K562 (cell line): ENCODE results near the gene POFUT2. TPM values are rescaled to one million over a fixed set of nuclear protein-coding genes. Genes with fewer than 3 reads are reported as not detected.

ENCODE experiments used
- ATAC-seq: fragments of 200-7000 bp; cut with Tn5 transposase; 3 replicates; pipeline ENCODE4 v1.9.1; 2020; ENCODE audit warnings: moderate library complexity
- BruUV-seq: library from RNA; stranded (reverse); fragments of 400-500 nt; replicated peaks from 2 replicates; lab custom pipeline; 2021; lab: Mats Ljungman, UMichigan
- CTCF ChIA-PET: fragments of 300-600 bp; formaldehyde crosslinking; extraction: SDS; loops from one replicate; lab custom pipeline; 2021; ENCODE audit warnings: low intra/inter-chr PET ratio; lab: Yijun Ruan, JAX
- POLR2A ChIA-PET: fragments of 300-600, 350-650 bp; sonication (Branson Sonifier 250); formaldehyde crosslinking; extraction: SDS; loops from one replicate; lab custom pipeline; 2021; ENCODE audit warnings: antibody characterized with exemption, inconsistent platforms; lab: Yijun Ruan, JAX
- DNase-seq, 4 experiments: peaks; one replicate each; pipeline versions ENCODE4 v3.0.0 to v3.0.0-alpha.2; 2011 to 2018; ENCODE audit warnings: low spot score in 3 of 4, mixed read lengths in 3 of 4; ENCODE audit errors: extremely low read depth in 1 of 4
- FAIRE-seq: peaks from 2 replicates; lab custom pipeline; 2011; peaks lifted over from hg19 to GRCh38; lab: Jason Lieb, UNC
- H2AFZ ChIP-seq: 2 replicates; pipeline ENCODE4 v1.6.0; 2011; ENCODE audit warnings: low read depth, low read length, control low read depth, inconsistent platforms
- H3K27ac ChIP-seq: fragments of 200-600 bp; 3 replicates; pipeline ENCODE4 v1.8.0; 2011; ENCODE audit warnings: low read depth, mild to moderate bottlenecking, control low read depth, inconsistent platforms, low read length, moderate library complexity, mixed read lengths; ENCODE audit errors: extremely low read depth
- H3K27me3 ChIP-seq, 2 experiments: fragments of 300-600 bp in 1 of 2; 2 replicates in 1 of 2; 3 replicates in 1 of 2; pipeline versions ENCODE4 v1.6.0 to v1.8.0; 2011; ENCODE audit warnings: inconsistent platforms in 2 of 2, low read length in 2 of 2, mild to moderate bottlenecking in 1 of 2, mixed read lengths in 1 of 2, moderate library complexity in 1 of 2; ENCODE audit not compliant: control insufficient read depth in 2 of 2, insufficient read depth in 2 of 2
- H3K36me3 ChIP-seq: fragments of 300-600 bp; 3 replicates; pipeline ENCODE4 v1.8.0; 2011; ENCODE audit warnings: mild to moderate bottlenecking, low read length, inconsistent platforms; ENCODE audit not compliant: control insufficient read depth, insufficient read depth
- H3K4me1 ChIP-seq, 2 experiments: fragments of 200-600 bp in 1 of 2; replicated peaks in 1 of 2; 2 replicates in 1 of 2; 3 replicates in 1 of 2; pipeline versions ENCODE4 v1.5.1 to v1.8.0; 2011; ENCODE audit warnings: inconsistent platforms in 2 of 2, low read length in 2 of 2, mild to moderate bottlenecking in 1 of 2, mixed read lengths in 1 of 2, moderate library complexity in 1 of 2; ENCODE audit not compliant: control insufficient read depth in 2 of 2, insufficient read depth in 2 of 2
- H3K4me2 ChIP-seq: 2 replicates; pipeline ENCODE4 v1.6.1; 2011; ENCODE audit warnings: low read length, control low read depth, inconsistent platforms, mixed read lengths; ENCODE audit not compliant: insufficient read depth
- H3K4me3 ChIP-seq: fragments of 200-600 bp; sonication (generic), shearing (Covaris generic); 2 replicates; pipeline ENCODE4 v1.5.1; 2016; ENCODE audit warnings: control low read depth, inconsistent platforms
- H3K79me2 ChIP-seq: fragments of 200-600 bp; 3 replicates; pipeline ENCODE4 v1.8.0; 2011; ENCODE audit warnings: low read length, inconsistent platforms; ENCODE audit not compliant: control insufficient read depth, insufficient read depth
- H3K9ac ChIP-seq, 2 experiments: 2 replicates each; pipeline versions ENCODE4 v1.6.0 to v1.6.1; 2011; ENCODE audit warnings: low read depth in 2 of 2, low read length in 2 of 2, control low read depth in 1 of 2, inconsistent platforms in 1 of 2, mild to moderate bottlenecking in 1 of 2, mixed read lengths in 1 of 2; ENCODE audit not compliant: insufficient read depth in 1 of 2
- H3K9me1 ChIP-seq: one replicate; pipeline ENCODE4 v1.6.0; 2011; ENCODE audit warnings: inconsistent platforms, mild to moderate bottlenecking, low read length, moderate library complexity; ENCODE audit not compliant: control insufficient read depth, insufficient read depth
- H3K9me3 ChIP-seq: replicated peaks from 2 replicates; pipeline ENCODE4 v1.5.1; 2011; ENCODE audit warnings: low read depth, low read length, inconsistent platforms; ENCODE audit not compliant: control insufficient read depth, insufficient read depth
- H4K20me1 ChIP-seq: replicated peaks from 2 replicates; pipeline ENCODE4 v1.6.1; 2011; ENCODE audit warnings: low read length, inconsistent platforms, mixed read lengths; ENCODE audit not compliant: control insufficient read depth, insufficient read depth
- ELK1 ChIP-seq: sonication (generic); formaldehyde crosslinking; IDR thresholded peaks from 2 replicates; pipeline ENCODE4 v1.8.1; 2022; ENCODE audit warnings: missing genetic modification reagents
- FIP1L1 ChIP-seq: fragments of 200-400 bp; formaldehyde crosslinking; IDR thresholded peaks from 2 replicates; pipeline ENCODE4 v1.6.1; 2018; ENCODE audit warnings: mild to moderate bottlenecking, low read depth, low read length; ENCODE audit not compliant: poor library complexity, severe bottlenecking
- HEY1 ChIP-seq: fragments of 250-450 bp; sonication (Bioruptor Pico); IDR thresholded peaks from 2 replicates; pipeline ENCODE4 v1.5.0; 2020; ENCODE audit warnings: mild to moderate bottlenecking, moderate library complexity, borderline replicate concordance
- MEF2A ChIP-seq: IDR thresholded peaks from 2 replicates; pipeline ENCODE4 v1.6.1; 2011; ENCODE audit warnings: low read depth, mild to moderate bottlenecking, low read length, moderate library complexity; ENCODE audit not compliant: control insufficient read depth
- MITF ChIP-seq: IDR thresholded peaks from 2 replicates; pipeline ENCODE4 v1.6.1; 2014; ENCODE audit warnings: antibody characterized with exemption
- TSC22D4 ChIP-seq: fragments of 450-650 bp; IDR thresholded peaks from 2 replicates; pipeline ENCODE4 v1.6.1; 2016; ENCODE audit warnings: missing genetic modification characterization, missing biosample characterization, control low read depth
- ZNF134 ChIP-seq: fragments of 250-450 bp; sonication (Bioruptor Pico); conservative IDR thresholded peaks from 2 replicates; pipeline ENCODE4 v1.4.0; 2020
- ZNF644 ChIP-seq: fragments of 200-800 bp; sonication (Bioruptor generic); IDR thresholded peaks from 2 replicates; pipeline ENCODE4 v1.6.1; 2016; ENCODE audit warnings: low read depth, missing genetic modification characterization, missing compliant biosample characterization
- ZNF830 ChIP-seq: fragments of 250-450 bp; sonication (Bioruptor Pico); IDR thresholded peaks from 2 replicates; pipeline ENCODE4 v1.5.0; 2021; ENCODE audit warnings: mild to moderate bottlenecking
- WGBS: fragments of 100-300 bp; shearing (Covaris generic); methylation state at CpG from one replicate; pipeline ENCODE4 v1.1.6; 2016; ENCODE audit warnings: low coverage, mixed read lengths; ENCODE audit not compliant: insufficient coverage; ENCODE audit errors: missing lambda C conversion rate; 5-methylcytosine and 5-hydroxymethylcytosine counted together
- in situ Hi-C: fragments of 300-500 bp; cut with MboI; formaldehyde crosslinking; loops from 4 replicates; pipeline ENCODE4 v1.15.0; 2018; ENCODE audit warnings: inconsistent platforms, mixed read lengths
- intact Hi-C: fragments of 100-400 bp; cut with micrococcal nuclease; formaldehyde crosslinking; loops from 2 replicates; pipeline ENCODE4 v1.14.2; 2022
- polyA plus RNA-seq, 8 experiments: library from polyadenylated mRNA; depleted of rRNA in 4 of 8; stranded (reverse) in 5 of 8; unstranded in 3 of 8; fragments of >200 nt; fragmentation: Nextera tagmentation in 2 of 8; fragmentation: Illumina TruSeq in 1 of 8; extraction: Ambion mirVana in 2 of 8; extraction: Trizol in 1 of 8; gene quantifications; 2 replicates each; pipeline versions ENCODE4 v1.2.1 to v1.2.3, GENCODE V29; 2011 to 2014; ENCODE audit warnings: inconsistent platforms in 1 of 8, missing spikeins in 1 of 8
- total RNA-seq, 7 experiments: library from RNA; depleted of rRNA in 6 of 7; stranded (reverse); fragments of >200 nt in 6 of 7; fragmentation: Illumina TruSeq in 2 of 7; extraction: Trizol in 2 of 7; gene quantifications; 2 replicates each; pipeline versions ENCODE4 v1.2.1 to v1.2.3, GENCODE V29; 2011 to 2021; ENCODE audit warnings: low replicate concordance in 1 of 7
- TF ChIP-seq, protein P1 (sequence below): fragments of 250-450 bp; sonication (Bioruptor Pico); IDR thresholded peaks from 2 replicates; pipeline ENCODE4 v1.8.0; 2022; ENCODE audit warnings: moderate library complexity, mild to moderate bottlenecking, inconsistent platforms

POFUT2 gene
- total and polyA plus RNA-seq, 9 of the 15 experiments (the other 6 are each of a cell fraction or from before 2014, with no cell fraction given), result 1.1 to 24.2 (median 11.0) TPM

- CTCF ChIA-PET, result no interaction called here
- Histone ChIP-seq H4K20me1 (peaks cover 10% of the 10 kb centered on the region; the same call in 1 of the 2 replicates), H3K4me2 (no peak overlapping the region), H3K9ac (no peak overlapping the region), H2AFZ (no peak overlapping the region), H3K4me1 (peaks cover 0 to 12% of the 10 kb centered on the region in 2 experiments; a peak in 2 of 5 replicates), H3K27me3 (peaks cover 17 to 20% of the 10 kb centered on the region in 2 experiments; a peak in 4 of 5 replicates), H3K9me1 (no peaks in the 10 kb centered on the region), H3K9me3 (no peaks in the 10 kb centered on the region), H3K27ac (no peak overlapping the region), H3K36me3 (peaks cover 35% of the 10 kb centered on the region; the same call in 2 of the 3 replicates), H3K4me3 (no peak overlapping the region), H3K79me2 (no peaks in the 10 kb centered on the region)
- TF ChIP-seq MITF, result no peak
- DNase-seq (no peak), ATAC-seq (peak; percentile 66), FAIRE-seq (no peak)
- BruUV-seq, result no TSS peak
- POLR2A ChIA-PET, result interaction anchor here (0.5 to 1.3 kb wide), 7 partner anchors 9 to 314 kb away, joined by 3 to 6 read pairs (median 3); no protein-coding TSS in a partner anchor
- in situ Hi-C loops (no loop called here), intact Hi-C loops (no loop called here)
- WGBS, result 67% methylated on average over 11 of the region's 11 CpGs
These were observed 25.1 kb downstream of the POFUT2 start for GRCh38 chr21:45262616-45263015.

- peaks cover 31% of the 10 kb centered on the region; the same call in 2 of the 3 replicates for H3K36me3 ChIP-seq
- FAIRE-seq, result no peak
- CTCF ChIA-PET, result no interaction called here
- no peak overlapping the region for H3K4me3 ChIP-seq
- in situ Hi-C loops, result no loop called here
- no peak overlapping the region for H3K9ac ChIP-seq
- H3K27me3 ChIP-seq, result peaks cover 17 to 25% of the 10 kb centered on the region in 2 experiments; a peak in 4 of 5 replicates
- TF ChIP-seq ZNF134, result no peak
- no peak for TF ChIP-seq MEF2A
- no peak for TF ChIP-seq TSC22D4 (tag)
- no peak for TF ChIP-seq ZNF644 (tag)
- no peak for TF ChIP-seq FIP1L1
- TF ChIP-seq, protein P1, sequence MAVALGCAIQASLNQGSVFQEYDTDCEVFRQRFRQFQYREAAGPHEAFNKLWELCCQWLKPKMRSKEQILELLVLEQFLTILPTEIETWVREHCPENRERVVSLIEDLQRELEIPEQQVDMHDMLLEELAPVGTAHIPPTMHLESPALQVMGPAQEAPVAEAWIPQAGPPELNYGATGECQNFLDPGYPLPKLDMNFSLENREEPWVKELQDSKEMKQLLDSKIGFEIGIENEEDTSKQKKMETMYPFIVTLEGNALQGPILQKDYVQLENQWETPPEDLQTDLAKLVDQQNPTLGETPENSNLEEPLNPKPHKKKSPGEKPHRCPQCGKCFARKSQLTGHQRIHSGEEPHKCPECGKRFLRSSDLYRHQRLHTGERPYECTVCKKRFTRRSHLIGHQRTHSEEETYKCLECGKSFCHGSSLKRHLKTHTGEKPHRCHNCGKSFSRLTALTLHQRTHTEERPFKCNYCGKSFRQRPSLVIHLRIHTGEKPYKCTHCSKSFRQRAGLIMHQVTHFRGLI (CRISPR knock-in tag), result no peak
- no peak for TF ChIP-seq ZNF830 (CRISPR knock-in tag)
- no peak for TF ChIP-seq HEY1 (CRISPR knock-in tag)
- no peak for TF ChIP-seq ELK1 (CRISPR knock-in tag)
- TF ChIP-seq, all 486 proteins: peak for 0
- intact Hi-C loops, result no loop called here
- ATAC-seq (no peak), DNase-seq (no peak)
- Histone ChIP-seq H3K4me2 (no peak overlapping the region), H3K9me3 (no peaks in the 10 kb centered on the region), H3K9me1 (no peaks in the 10 kb centered on the region), H4K20me1 (peaks cover 15% of the 10 kb centered on the region; the same call in 1 of the 2 replicates), H2AFZ (no peak overlapping the region), H3K79me2 (no peaks in the 10 kb centered on the region), H3K4me1 (peaks cover 5 to 17% of the 10 kb centered on the region in 2 experiments), H3K27ac (no peak overlapping the region)
- POLR2A ChIA-PET, result interaction anchor here (0.6 to 1.3 kb wide), 9 partner anchors 10 to 313 kb away, joined by 3 to 6 read pairs (median 3); no protein-coding TSS in a partner anchor
- 72% methylated on average over 7 of the region's 7 CpGs for WGBS
- no TSS peak for BruUV-seq
These were observed 25.6 kb downstream of the POFUT2 start for GRCh38 chr21:45262041-45262581.
